KG1 (cell line): ENCODE results near the gene RBM5.

ENCODE experiments used
- DNase-seq: peaks from one replicate; lab custom pipeline; 2025; lab: John Stamatoyannopoulos, UW

The RBM5 gene

DNA sequence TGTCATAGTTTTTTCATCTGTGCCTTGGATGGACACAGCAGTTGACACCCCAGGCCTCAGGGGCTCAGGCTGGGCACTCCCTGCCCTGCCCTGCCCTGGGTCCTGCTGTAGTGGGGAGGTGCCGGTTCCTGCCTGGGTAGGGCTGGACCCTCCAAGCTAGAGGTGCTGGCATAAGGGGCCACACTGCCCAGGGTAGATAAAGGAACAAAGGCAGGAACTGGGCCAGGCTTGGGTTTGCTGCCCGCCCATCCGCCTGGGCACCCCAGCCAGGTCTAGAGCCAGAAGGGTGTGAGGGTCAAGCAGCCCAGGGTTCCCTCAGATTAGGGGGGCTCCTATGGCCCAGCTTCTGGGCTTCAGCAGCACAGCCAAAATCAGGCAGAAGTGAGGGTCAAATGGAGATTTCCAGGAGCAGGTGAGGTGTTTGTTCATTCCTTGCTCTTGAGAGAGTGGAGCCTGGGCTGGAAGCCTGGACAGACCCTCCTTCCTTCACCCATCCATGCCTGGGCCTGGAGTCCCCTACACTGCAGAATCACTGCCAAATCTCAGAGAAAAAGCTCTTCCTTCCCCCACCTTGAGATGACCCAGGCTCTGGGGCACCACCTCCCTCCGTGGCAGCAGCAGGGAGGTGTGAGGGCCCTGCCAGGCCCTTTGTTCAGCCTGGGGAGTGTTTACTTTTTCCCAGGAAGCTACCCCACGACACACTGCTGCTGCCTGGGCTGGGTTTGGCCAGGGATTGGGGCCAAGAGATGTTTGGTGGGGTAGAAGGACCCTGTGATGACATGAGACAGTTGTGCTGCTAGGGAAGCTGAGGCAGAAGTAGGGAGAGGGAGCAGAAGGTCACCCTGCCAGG, 73.5 kb downstream of the RBM5 start:
- no peak for DNase-seq

DNA sequence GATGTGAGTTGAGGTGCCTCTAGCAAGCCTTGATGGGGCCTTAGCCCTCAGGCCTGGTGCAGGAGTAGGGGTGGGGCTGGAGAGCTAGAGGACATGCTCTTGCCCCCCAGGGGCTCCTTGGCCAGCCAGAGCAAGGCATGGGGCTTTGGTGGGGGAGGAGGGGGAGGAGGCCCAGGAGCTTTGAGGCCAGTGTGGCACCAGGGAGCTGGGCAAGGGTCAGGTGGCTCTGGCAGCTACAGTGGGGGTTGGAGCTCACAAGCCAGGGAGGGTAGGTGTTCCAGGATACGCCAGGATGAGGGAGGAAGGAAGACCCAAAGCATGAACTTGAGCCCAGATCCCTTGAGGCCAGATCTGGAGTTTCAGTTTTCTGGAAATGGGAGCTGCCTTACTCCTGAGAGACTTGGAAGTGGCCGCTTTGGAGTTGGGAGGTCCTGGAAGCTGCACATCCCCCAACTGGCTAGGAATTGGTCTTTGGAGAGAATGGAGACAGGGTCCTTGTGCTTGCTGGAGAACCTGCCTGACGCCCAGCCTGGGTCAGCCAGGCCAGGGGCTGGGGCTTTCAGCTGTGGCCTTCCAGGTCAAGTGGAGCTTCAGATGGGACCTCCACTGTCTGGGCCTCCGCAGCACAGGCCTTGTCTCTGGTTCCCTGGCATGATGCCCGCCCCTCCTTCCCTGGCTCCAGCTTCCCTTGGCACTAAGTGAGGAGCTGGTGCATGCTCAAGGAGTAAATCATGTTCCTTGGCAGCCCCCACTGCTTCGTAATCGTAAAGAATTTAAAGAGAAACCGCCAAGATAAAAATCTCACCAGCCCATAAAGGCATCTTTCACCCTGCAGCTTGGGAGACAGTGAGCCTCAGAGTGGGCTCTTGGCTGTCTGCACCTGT, 75.1 kb downstream of the RBM5 start:
- DNase-seq = no peak

DNA sequence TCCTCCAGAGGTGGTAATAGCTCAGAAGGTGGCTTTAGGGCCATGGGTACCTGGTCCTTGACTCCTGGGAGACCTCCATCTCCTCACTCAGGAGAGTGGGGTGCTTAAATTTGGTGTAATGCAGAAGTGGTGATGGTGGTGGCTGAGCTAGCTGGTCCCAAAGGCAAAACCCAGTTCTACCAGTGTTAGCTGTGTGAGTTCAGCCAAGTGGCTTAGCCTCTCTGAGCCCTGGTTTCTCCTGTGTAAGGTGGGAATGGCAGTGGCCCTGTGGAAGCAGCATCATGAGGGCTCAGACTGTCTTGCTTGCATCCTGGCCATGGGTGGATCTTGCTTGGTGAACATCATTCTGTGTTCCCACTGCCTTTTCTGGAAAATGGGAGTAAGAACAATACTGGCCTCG, 75.8 kb downstream of the RBM5 start:
- DNase-seq = no peak

DNA sequence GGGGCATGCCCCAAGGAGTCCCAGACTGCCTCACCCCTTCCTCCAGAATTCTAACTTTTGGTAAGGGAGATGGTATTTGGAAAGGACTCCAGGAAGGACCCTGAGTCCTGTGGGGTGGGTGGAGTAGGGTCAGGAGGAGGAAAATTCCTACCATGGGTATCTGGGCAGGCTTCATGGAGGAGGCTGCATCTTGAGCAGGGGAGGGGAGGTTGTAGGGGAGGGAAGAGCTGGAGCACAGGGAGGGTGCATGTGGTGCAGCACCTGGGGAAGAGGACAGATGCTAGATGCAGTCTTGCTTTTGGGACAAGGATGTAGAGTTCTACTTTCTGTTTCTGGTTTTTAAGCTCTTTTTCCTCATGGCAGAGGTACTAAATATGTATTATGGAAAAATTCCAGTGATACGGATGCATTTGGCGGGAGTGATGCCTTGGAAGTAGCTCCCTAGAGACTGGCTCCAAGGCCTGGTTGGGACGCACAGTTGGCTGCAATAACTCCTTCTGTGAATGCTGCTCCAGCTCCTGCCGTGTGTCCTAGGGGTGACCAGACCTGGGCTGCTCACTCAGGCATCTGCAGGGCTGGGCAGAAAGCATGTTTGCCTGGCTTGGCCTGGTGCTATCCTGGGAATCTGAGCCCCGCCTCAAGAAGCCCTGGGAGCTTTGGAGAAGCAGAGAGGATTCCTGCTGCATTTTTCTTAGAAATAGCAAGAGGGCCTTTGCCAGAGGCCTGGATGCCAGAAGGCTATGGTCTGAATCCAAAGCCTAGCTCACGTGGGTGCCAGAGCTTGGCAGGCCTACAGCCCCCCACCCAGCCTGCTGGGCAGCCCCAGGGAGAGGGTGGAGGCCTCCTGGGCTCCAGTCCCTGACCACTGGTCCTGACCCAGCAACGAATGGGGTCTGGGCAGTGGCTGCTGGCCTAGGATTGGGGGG, 76.5 kb downstream of the RBM5 start:
- no peak for DNase-seq

DNA sequence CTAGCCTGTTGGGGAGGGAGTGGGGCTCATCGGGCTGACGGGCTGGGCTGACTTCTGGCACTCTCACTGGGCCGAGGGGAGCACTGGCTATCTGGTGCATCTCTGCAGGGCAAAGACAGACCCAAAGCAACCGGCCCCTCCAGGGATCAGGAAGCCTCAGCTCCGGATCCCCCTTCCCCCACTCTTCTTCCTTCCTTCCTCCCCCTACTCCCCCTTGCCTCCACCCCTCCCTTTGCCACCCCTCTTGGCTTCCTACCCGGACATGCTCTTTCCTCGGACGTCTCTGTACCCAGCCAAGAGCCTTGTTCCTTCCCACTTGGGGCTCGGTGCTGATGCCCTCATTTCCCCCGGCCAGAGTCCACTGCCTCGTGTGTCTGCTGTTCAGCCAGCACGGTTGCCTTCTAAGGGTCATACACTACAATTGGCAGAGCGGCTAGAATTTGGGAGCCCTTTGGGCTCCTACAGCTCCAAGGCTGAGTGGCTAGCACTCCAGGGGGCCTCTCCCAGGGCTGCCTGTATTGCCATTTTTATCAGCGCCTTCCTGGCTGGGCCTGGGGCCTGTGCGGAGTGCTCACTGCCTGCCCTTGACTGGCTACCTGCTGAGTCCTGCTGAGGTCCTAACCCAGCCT, 77.3 kb downstream of the RBM5 start:
- peak; percentile 29 for DNase-seq

DNA sequence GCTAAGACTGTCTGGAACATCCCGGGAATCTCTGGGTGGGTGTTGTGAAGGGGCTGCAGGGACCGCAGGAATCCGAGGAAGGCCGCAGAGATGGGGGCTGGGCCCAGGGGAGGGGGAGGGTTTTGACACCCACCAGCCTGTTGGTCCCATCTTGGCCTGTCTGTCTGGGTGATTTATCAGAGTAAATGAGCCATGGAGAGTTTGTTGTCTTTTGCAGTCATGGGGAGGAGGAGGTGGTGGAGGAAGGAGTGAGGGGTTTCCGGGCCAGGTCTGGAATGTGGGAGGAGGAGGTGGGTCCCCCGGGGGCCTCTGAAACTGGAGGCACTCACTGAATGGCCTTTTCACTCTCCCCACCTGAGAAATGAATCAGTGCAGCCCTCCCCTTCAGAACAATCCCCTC, 77.9 kb downstream of the RBM5 start:
- no peak for DNase-seq

DNA sequence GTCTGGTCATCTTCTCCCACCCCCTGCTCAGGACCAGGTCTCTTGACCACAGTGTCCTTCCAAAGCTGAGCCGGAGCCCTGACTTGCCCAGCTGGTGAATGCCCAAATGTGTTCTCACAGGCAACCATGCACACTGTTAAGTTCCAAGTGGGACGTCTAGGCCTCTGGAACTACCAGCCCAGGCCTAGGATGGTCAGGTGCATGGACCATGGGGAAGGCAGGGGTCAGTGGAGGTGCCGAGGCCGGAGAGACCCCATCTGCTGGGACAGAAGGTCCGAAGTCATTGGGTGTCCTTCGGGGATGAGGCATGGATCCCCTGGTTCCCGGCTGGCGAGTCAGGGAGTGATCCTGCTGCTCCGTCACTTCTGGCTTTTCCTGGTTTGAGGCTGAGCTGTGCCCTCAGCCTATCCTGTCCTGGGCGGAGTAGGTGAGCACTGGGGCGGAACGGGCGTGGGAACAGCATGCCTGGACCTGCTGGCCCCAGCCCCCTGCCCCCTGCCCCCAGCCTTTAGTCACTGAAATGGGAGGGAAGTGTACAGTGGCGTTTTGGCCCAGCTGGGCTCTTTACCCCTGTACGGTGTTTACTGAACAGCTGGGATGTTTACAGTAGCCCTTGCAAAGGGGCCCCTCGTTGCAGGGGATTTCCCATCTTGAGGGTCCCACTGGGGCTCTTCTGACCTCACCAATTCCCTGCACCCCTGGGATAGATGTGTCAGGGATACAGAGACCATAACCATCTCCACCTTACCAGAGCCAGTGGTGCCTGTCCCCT, 78.5 kb downstream of the RBM5 start:
- DNase-seq = no peak

DNA sequence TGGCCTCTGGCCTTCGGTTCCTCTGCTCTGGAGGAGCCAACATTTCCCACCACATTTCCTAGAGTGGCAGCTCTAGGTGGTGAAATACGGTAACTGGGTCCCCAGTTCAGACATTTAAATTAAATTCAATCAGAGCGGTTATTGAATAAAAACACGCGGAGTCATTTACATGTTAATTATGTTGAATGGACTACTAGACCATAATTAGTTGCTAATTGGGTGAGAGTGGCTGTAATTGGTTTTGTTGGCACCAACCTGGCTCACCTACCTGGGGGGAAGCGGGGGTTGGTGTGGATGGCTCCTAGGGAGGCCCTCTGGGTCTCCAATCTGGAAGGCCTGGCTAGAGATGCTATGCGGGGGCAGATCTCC, 79.1 kb downstream of the RBM5 start:
- DNase-seq = no peak

DNA sequence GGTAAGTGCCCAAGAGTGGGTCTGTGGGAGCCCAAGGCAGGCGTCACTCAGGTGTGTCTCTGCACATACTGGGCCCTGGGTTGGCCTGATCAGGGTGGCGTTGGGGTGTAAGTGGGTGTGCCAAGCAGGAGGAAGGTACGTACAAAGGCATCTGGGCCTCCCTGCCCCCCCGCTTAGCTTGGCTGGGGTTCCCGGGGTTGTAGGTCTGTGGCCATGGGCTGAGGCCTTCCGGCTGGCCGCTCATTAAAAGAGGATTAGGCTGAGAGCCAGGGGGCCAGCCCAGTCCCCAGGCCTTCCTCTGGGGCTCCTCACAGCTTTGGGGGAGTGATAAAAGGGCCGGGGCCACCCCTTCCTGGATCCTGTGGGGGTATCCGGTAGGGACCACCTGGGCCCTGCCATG, 79.7 kb downstream of the RBM5 start:
- no peak for DNase-seq
